SKM-1 (cell line): ENCODE data around the gene NPEPL1.

Experiments used
- DNase-seq: peaks from one replicate; lab custom pipeline; 2025; ENCODE audit not compliant: unreplicated experiment; lab: John Stamatoyannopoulos, UW

Gene NPEPL1

DNA sequence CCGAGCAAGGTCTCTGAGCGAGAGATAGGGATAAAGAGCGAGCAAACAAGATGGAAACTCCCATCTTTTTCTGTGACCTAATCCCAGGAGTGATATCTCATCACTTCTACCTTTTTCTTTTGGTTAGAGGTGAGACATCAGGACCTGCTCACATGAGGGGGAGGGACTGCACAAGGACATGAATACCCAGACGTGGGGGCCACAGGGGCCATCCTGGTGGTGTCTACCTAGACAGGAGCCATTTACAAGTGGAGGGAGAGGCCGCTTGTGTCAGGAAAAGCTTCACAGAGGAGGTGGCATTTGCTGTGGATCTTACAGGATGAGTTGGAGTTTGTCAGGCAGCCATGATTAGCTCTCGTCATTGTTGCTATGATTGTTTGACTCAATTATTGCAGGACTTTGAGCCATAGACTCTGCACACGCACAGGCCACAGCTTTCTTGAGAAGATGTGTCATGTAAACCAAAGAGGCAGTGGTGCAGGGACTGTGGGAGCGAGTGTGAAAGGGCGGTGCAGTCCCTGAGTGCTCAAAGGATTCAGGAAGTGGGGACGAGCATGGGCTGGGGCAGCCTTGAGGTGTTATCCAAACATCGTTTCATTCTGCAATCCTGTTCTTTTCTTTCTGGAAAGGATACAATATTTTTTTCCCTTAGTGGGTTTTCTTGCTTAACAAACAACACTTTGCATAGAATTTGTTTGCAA lies 7.7 kb downstream of the NPEPL1 start:
- no peak for DNase-seq

DNA sequence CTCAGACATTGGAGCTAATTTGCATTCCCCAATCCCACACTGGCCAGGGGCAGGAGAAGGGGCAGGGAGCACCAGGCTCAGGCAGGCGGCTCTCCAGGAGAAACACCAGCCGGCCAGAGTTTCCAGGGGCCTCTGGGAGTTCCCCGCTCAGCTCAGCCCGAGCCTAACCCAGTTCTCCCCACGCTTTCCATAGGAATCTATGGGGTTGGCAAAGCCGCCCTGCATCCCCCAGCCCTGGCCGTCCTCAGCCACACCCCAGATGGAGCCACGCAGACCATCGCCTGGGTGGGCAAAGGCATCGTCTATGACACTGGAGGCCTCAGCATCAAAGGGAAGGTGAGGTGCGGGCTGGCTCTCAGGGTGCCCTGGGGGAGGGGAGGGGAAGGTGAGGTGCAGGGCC lies 8.2 kb downstream of the NPEPL1 start:
- DNase-seq = no peak

GRCh38 chr20:58701431-58702160 lies 9.0 kb downstream of the NPEPL1 start:
- DNase-seq = no peak

GRCh38 chr20:58702161-58702510 lies 9.5 kb downstream of the NPEPL1 start:
- no peak for DNase-seq

GRCh38 chr20:58702859-58703648 lies 10.5 kb downstream of the NPEPL1 start:
- no peak for DNase-seq

DNA sequence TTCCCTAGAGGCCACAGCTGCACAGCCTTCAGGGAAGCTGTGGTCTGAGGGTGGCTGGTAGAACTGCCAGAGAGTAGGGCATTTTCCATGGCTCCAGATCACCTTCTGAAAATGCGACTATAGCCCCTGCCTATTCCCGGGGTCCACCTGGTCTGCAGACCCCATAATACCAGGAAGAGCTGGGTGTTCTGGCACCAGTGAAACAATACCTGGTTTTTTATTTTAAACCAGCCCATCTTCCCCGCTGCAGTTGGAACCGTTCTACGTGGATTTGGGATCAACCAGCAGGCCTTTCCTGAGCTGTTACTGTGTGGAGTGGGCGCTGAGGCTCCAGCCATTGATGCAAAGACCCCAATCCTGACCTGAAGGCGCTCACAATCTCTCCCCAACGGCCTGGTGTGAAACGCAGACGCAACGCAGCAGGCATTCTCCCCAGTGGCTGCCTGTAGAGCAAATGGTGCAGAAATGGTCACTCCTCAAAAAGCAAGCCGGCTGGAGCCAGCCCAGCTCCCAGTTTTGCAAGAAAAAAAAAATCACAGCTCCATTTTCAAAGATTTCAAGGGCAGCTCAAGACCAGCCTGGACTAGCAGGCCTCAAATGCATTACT lies 11.3 kb downstream of the NPEPL1 start:
- no peak for DNase-seq

DNA sequence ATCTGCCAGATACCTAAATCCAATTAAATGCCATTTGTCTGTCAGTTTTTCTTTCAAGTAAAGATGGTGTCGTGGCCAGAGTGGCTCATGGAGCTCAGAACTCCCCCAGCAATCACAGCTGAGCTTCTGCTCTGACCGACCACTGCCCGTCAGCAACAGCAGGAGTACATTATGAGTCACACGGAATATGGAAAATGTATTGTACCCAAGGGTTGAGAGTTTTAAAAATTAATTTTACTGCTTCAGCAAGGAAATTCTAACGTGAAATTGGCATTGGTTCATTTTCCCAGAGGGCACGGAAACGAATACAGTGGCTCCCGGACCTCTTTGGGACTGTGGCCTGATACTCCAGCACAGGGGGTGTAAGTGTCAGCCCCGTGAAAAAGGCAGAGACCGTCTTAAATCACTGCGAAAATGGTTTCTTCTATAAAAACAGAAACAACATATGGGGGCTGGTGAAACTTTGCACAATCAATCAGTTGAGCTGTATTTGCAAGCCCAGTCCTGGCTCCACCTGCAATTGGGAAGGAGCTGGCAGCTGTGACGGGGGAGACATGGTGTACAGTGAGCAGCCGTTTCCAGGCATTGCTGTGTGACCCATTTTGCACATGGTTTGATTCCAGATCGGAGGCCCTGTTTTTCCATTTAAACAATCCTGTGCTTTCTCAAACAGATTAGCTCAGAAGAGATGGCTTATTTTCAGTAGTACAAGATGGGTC lies 12.8 kb downstream of the NPEPL1 start:
- no peak for DNase-seq

DNA sequence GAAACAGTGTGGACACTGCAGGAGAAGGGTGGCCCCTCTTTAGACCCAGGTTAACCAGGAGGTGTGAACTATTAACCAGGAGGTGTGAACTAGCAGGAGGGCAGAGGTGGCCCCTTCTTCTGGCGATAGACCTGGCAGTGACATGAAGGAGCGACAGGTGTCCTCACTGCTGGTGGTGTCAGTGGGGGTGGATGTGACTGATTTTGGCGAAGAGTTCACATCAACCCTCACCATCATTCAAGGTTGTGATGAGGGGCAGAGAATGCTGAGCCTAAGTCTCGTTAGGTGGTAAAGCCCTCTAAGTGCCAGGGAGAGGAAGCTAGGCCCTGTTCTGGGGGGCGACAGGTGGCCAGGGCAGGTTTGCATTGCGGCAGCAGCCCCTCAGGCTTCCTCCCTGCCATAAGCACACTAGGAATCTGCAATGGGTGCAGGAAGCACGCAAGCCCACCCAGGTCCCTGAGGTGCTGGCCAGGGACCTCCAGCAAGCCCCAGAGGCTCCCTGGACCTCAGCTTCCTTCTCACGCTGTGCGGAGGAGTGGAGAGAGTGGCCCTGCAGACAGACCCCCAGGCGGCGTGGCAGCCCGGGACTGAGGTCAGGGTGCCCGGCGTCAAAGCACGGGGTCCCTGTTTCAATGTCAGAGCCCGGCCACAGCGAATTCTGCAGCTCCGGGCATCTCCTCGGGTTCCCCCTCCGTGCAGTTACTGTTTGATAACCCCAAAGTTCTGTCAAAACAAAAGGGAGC lies 13.7 kb downstream of the NPEPL1 start:
- no peak for DNase-seq

DNA sequence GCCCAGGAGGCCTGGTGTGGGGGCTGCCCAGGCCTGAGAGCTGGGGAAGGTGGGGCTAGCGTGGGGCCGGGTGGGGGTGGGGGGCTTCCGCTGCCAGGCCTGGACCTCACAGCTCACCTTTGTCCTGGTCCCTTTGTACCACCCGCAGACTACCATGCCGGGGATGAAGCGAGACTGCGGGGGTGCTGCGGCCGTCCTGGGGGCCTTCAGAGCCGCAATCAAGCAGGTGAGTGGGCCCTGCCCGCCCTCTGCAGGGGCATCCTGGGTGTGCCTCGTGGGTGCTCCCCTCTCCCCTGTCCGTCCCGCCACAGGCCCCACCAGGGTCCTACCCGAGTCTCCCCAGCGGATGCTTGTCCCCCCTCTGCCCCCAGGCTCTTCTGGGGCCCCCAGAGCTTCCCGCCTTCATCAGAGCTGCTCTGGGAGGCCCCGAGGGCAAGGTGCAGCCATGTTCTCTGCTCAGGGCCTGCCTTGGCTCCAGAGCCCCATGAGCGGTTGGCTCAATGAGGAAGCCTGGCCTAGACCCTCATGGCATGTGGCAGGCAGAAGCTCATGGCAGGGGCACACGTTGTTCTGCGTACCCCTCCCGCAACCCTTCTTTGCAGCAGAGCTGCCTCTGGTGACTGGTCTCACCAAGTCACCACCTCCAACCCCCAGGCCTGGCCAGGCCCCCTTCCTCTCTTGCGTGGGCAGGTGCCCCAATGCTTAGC lies 14.5 kb downstream of the NPEPL1 start:
- no peak for DNase-seq

GRCh38 chr20:58707770-58708169 lies 15.2 kb downstream of the NPEPL1 start:
- DNase-seq = no peak

DNA sequence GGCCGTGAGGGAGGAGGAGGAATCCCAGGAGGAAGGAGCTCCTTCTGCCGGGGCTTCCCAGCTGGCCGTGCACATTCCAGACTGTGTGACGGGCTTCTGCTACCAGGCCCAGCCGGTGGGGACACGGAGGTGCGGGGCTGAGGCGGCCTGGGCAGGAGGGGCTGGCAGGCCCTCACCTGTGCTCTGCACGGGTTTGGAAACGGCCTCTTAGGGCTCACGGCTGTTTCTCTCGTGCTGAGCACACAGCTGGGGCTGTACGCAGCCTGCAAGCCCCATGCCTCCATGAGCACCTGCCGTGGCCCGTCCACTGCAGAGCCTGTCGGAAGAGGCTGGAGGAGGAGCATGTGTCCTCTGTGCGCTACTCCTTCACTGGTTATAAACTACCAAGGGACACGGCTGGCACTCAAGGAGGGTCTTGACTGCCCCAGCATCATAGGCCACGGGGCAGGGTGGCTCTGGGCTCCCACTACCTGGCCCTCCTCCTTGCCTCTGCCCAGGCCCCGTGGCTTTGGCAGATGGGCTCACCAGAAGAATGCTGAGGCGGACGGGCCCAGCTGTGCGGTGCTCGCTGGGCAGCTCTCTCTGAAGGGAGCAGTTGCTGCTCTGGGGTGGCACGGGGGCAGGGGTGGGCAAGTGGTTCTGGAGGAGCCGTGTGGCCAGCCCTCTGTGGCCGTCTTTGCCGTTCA lies 15.8 kb downstream of the NPEPL1 start:
- DNase-seq = no peak

DNA sequence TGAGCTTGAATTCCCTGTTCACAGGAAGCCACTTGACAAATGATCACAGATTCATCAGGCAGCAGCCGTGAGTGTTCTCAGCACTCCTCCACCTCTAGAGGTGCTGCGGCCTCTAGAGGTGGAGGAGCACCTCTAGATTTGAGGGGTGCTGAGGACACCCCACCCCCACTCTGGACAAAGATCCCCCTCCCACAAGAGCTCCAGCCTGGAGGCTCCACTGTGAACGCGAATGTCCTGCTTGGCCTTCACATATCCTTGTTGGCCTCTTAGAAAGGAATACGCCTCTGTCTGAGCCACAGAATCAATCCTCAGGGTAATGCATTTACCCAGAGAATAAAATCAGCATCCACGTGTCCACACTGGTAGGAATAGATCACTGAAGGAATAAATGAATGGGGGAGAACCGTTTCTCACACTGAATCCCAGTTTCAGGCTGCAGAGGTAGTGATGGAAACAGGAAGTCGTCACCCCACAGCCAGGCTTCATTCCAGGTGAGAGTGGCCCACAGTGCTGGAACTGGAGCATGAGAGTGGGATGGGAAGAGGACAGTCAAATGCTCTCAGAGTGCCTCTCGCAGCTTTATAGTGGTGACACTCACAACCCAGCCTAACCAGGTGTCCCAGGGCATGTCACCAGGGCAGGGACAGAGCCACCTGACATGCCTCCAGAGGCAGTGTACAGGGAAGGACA lies 16.6 kb downstream of the NPEPL1 start:
- DNase-seq = no peak

DNA sequence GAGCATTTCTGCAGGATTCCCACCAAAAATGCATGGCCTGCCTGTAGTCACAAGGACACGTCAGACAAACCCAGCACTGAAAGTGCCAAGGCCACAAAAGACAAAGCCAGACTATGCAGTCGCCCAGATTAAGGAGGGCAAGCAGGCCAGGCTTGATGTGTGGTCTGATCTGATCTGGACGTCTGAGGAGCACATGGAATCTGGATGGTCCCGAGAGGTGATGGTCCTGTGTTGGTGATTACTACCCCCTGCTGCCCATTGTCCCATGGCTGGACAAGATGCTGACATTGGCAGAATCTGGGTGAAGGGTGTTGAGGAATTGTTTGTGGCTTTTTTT lies 17.1 kb downstream of the NPEPL1 start:
- DNase-seq = no peak

DNA sequence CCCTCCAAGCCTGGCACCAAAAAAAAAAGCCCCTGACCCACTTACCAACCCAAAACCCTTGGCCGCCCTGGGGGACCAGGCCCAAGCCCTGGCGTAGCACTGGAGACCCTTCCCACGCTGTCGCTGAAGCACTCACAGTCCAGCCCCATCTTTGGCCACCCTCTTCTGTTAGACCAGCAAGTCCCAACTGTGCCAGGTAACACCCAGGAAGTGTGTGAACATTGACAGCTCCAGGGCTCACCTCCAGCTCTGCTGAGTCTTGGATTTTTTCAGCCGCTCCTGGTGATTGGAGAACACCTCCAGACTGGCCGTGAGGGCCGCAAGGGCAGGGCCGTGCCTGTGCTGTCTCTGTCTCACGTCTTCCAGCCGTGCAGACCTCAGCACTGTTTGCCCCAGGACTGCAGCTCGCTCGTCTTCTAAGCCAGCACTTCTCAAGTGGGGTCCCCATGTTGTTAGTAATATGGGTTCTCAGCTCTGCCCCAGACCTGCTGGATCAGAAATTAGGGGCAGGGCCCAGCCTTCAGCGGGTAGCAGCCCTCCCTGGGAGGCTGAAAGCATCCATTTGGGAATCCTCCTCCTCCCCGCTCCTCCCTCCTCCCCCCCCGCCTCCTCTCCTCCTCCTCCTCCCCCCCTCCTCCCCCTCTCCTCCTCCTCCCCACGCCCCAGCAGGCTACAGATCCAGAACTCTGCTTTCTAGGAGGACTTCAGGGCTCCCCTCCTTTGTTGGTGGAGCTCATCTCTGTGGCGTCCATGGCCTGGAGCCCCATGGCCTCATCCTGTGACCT lies 18.1 kb downstream of the NPEPL1 start:
- DNase-seq = no peak

DNA sequence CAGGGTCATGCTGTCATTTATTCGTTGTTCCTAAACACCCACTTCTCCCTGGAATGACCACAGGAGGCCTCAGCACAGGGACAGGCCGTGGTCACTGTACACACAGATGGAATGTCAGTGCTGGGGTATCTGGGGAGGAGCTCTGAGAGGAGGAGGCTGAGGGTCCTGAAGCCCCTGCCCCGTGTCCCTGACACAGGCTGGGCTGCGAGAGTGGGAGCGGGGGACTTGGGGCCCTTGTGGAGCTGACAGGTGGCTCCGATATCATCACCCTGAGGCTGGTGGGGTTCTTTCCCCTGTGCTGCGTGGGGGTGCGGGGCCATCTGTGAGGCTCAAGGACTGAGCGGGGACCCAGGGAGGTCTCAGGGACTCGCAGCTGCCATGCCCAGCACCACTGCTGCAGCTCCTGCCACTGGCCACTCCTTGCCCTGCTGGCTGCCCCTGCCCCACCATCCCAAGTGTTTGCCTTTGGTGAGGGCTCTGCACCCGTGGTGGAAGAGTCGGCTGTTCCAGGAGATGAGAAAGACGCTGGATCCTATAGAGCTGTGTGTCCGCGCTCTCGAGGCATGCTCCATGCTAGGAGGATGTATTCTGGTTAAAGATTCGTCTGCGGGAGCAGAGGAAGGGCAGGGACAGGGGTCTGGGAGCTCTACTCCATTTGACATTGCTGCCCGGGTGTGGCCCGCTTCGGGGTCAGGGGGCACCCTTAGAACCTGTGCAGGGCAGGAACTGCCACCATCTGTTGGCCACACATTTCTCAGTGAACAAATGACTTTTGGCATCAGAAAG lies 18.9 kb downstream of the NPEPL1 start:
- no peak for DNase-seq

DNA sequence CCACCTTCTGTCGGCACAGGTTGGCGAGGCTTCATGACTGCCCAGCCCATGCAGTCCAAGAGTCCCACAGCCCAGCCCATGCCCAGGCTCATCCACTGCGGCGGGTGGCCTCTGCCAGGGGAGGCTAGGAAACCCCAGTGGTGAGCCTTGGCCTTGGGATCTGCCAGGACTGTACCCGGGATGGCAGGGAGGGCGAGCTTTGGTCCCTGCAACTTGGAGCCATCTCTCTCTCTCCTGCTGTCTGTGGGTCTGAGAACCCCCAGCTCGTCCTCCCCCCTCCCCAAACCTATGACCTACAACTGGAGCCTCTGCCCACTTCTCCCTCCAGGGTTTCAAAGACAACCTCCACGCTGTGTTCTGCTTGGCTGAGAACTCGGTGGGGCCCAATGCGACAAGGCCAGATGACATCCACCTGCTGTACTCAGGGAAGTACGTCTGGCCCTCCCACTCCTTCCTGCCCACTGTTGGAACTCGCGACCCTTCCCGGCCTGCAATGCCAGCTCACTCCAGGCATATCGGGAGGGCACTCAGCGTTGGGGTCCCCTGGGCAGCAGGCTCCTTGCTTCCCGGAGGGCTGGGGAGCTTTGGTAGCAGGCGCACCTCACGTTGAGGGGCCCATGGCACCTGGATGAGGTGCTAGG lies 19.7 kb downstream of the NPEPL1 start:
- DNase-seq = no peak
